RWPE1 (cell line): ENCODE results near the gene MST1.

Experiments
- CTCF ChIA-PET: fragments of 350-600 bp; sonication (Branson Sonifier 250); formaldehyde crosslinking; extraction: SDS; loops from one replicate; lab custom pipeline; 2021; lab: Yijun Ruan, JAX
- POLR2A ChIA-PET: fragments of 400-600 bp; formaldehyde crosslinking; extraction: SDS; loops from one replicate; lab custom pipeline; 2020; ENCODE audit warnings: antibody characterized with exemption; ENCODE audit not compliant: low non-redundant PET; lab: Yijun Ruan, JAX
- DNase-seq: peaks from one replicate; pipeline ENCODE4 v3.0.0; 2012; ENCODE audit warnings: low spot score
- H3K27ac ChIP-seq: fragments of 450-650 bp; 2 replicates; pipeline ENCODE4 v1.5.1; 2017
- CTCF ChIP-seq: fragments of 450-650 bp; conservative IDR thresholded peaks from 2 replicates; pipeline ENCODE4 v1.5.1; 2017; ENCODE audit warnings: low read depth, mild to moderate bottlenecking

Gene MST1

GRCh38 chr3:49714728-49715550, 25.7 kb upstream of the MST1 start:
- ChIA-PET CTCF (no interaction called here), POLR2A (no interaction called here)
- no peak for DNase-seq
- no peak for TF ChIP-seq CTCF
- H3K27ac ChIP-seq = no peak overlapping the region

- ChIA-PET CTCF (no interaction called here), POLR2A (no interaction called here)
- no peak for TF ChIP-seq CTCF
- no peak for DNase-seq
- peak overlapping the region; percentile 33 for H3K27ac ChIP-seq
Observed at GRCh38 chr3:49713336-49714105, 24.2 kb upstream of the MST1 start.

GRCh38 chr3:49712631-49713317, 23.5 kb upstream of the MST1 start:
- TF ChIP-seq CTCF = no peak
- CTCF ChIA-PET = no interaction called here
- peak overlapping the region; percentile 33 for H3K27ac ChIP-seq
- POLR2A ChIA-PET = no interaction called here
- no peak for DNase-seq

- H3K27ac ChIP-seq = peak overlapping the region; percentile 33
- ChIA-PET POLR2A (no interaction called here), CTCF (no interaction called here)
- TF ChIP-seq CTCF = no peak
- DNase-seq = no peak
Observed at GRCh38 chr3:49712166-49712565, 22.9 kb upstream of the MST1 start.

GRCh38 chr3:49711489-49711888, 22.2 kb upstream of the MST1 start:
- POLR2A ChIA-PET = no interaction called here
- H3K27ac ChIP-seq = peak overlapping the region; percentile 33; the same call in 1 of the 2 replicates
- TF ChIP-seq CTCF = no peak
- DNase-seq = no peak
- CTCF ChIA-PET = no interaction called here

GRCh38 chr3:49709852-49710251, 20.6 kb upstream of the MST1 start:
- POLR2A ChIA-PET = no interaction called here
- no peak for DNase-seq
- H3K27ac ChIP-seq = no peak overlapping the region
- CTCF ChIA-PET = no interaction called here
- no peak for TF ChIP-seq CTCF
